Stimulated activated CD4-positive, alpha-beta T cell treated with anti-CD3 and anti-CD28 coated beads, Interleukin-4, amount 100 ng/mL, for 48 hours (primary cell): ENCODE data around the gene TES.

Experiments
- DNase-seq, 2 donors: peaks; one replicate each; pipeline ENCODE4 v3.0.0-alpha.2; 2020; ENCODE audit warnings: low read depth in 2 of 2

The TES gene

GRCh38 chr7:116193329-116194087, 16.8 kb upstream of the TES start:
- no peak for DNase-seq

DNA sequence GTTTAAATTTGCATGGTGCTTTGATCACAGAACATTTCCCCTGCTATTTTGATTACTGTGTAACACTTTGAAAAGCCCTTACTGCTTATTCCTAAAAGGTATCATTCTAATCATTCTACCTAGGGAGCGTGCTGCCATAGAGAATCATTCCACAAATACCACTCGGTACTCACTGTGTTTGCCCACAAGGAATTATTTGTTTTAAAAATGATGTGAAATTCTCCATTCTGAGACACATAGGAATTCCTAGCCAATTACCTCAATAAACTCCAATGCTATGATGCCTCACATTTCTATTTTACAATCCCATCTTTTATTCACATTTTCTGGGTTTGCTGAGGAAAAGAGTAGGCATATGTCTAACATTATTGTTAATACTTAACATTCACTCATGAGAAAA, 16.2 kb upstream of the TES start:
- no peak for DNase-seq

GRCh38 chr7:116195451-116195850, 14.9 kb upstream of the TES start:
- no peak for DNase-seq

- no peak for DNase-seq
Observed at GRCh38 chr7:116196947-116197346, 13.4 kb upstream of the TES start.

- no peak for DNase-seq
Observed at GRCh38 chr7:116197360-116197759, 13.0 kb upstream of the TES start.

DNA sequence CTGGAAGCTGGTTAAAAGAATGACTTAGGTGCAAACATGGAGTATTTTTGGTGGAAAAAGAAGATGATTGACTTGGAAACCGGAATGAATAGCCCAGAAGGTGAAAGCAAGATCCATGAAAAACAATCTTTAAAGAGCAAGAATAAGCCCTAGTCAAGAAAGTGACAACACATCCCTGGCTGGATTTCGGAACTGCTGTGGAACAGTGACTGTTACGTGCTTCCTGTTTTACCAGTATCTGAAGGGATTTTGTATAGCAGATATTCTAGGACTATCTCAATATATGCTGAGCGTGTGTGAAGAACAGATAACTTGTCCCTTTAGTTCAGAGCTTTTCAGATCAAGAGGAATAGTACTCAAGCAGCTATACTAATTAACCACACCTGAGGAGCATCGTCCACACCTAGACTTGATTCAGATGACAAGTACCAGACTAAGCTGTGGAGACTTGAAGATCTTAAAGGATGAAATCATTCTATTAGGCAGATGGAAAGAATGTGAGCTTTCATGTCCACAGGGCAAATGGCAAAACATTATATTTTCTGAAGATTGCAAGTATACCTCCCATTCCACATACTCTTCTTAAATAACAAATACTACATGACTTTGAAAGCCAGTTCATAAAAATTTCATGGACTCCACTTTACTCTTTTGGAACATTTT, 11.5 kb upstream of the TES start:
- DNase-seq = no peak

- DNase-seq = no peak
Observed at GRCh38 chr7:116200963-116201362, 9.4 kb upstream of the TES start.

DNA sequence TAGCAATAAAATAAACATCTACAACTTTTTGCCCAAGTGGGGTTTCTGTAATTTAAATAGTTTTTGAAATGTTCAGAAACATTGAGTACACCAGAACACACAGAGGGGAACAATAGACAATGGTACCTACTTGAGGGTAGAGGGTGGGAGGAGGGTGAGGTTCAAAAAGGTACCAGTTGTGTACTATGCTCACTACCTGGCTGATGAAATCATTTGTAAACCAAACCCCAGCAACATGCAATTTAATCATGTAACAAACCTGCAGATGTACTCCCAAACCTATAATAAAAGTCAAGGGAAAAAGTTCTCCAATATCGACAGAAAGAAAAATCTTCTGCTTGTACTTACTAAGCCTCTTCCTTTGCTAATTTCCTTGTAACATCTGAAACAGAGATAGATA, 4.2 kb upstream of the TES start:
- no peak for DNase-seq

DNA sequence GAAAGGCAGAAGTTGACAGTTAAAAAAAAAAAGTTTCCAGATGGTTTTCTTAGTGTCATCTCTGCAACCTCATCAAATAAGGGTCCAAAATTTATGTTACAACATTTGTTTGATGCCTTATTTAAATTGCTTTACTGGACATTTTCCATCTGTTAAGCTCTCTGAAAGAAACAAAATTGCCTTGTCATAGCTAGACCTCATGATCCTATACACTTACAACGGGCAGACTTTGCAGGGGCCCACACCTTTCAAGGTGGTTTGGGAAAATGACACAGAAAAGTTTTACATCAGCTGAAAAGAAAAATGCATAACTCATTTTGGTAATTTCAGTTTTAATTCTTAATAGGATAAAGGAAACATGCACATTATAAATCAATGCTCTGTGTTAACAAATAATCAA, 1.4 kb upstream of the TES start:
- DNase-seq = no peak

GRCh38 chr7:116209561-116210070, 723 bp upstream of the TES start:
- DNase-seq = no peak

- DNase-seq = peak; percentile 45 to 71
Observed at GRCh38 chr7:116211006-116211912, 920 bp downstream of the TES start.

GRCh38 chr7:116211913-116212596, 1.7 kb downstream of the TES start:
- no peak for DNase-seq

- no peak for DNase-seq
Observed at GRCh38 chr7:116212869-116213268, 2.5 kb downstream of the TES start.

GRCh38 chr7:116213361-116214130, 3.2 kb downstream of the TES start:
- no peak for DNase-seq

- no peak for DNase-seq
Observed at GRCh38 chr7:116214921-116215320, 4.6 kb downstream of the TES start.

DNA sequence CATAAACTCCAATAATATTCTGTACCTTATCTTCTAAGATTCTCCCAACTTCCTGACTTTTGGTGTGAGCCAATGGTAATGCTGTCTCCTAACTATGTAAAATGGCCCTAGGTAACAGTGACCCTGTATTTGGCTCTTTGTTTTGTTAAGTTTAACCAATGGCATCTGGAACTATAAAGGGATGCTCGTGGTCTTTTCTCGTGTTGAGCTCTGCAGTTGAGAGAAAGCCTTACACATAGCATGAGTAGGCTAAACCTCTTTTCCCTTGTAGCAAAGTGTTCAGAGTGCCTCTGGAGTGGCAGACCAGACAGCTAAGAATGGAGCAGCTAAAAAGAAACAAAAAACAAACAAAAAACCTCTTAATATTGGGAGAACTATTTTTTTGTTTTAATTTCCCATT, 5.2 kb downstream of the TES start:
- DNase-seq = no peak

DNA sequence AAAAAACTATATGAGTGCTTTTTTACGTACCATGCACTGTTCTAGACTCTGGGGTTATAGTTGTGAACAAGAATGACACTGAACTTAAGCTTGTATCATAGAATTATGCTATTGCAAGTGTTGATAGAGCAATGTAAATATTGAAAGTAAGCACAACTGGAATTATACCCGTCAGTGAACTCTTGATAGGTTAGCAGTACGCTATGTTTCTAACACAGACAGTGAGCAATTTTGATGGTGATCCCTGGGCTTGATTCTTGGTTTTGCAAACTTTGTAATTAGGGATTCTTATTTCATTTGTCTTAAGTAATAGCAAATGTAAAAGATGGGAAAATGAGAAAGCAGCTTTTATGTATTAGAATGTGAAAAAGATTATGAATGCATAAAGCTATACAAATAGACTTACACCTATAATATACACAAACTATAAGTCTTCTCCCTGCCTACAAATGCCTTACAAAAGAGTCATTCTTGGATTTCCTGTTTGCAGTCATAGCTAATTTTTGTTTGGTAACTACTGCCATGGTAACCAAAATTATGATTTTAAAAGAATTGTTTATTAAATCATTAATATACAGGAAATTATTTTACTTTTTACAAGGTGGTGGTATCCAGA, 6.7 kb downstream of the TES start:
- no peak for DNase-seq

DNA sequence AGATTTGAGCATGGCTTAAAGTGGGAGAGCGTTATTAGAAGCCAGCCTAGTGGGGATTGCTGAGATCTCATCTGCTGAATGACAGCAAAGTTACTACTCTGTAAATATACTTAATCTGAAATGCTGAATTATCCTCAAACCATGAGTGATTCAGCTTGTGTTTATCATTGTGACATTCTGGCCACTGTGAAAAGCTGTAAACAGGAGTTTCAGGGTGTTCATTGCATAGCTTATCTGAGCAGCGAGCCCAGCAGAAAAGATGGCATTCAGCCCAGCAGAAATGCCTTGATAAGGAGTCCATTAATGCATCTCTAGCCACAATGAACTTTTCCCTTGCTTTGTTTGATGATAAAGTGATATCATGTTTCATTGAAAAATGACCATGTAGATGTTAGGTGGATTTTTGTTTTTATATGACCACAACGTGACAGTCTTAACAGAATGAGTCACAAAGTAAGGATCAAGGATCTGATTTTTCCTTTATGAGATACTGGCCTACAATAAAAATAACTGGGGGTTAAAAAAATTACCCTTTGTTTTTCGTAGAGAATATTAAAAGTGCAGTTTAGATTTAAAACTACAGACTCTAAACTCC, 7.8 kb downstream of the TES start:
- DNase-seq = no peak

DNA sequence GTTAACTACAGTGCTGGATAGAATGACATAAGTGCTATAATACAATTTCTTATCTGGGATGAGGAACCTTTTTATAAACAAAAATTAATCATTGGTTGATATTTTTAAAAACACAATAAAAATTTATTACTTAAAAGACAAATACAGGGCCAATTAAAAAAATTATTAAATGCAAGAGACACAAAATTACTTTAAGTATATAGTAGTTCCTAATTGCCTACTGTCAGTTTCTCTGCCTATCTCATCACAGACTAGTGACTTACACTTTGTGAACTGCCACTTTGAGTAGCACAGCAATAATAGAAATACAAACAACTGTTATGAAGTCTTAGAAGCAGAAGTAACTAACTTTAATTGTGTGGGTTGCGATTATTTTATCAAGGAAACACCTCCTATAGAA, 8.4 kb downstream of the TES start:
- DNase-seq = no peak

DNA sequence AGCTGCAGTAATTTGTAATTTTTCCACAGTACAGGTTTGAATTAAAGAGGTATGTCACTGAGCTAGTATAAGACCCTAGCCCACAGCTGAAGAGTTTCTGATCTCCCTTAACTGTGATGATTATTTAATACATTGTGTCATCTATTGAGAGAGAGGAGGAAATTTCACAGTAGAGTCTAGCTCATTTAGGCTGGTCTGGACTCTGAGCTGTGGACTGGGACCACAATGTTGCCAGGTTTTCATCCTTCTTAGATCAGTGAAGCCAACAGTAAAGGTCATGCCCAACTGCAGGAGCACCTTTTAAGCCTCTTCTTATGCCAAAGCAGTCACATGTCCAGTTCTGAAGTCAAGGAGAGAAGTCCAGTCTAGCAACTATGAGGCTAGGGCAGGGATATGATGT, 8.9 kb downstream of the TES start:
- DNase-seq = no peak
